Caco-2 (cell line): ENCODE measurements around the gene KIF6. TPM values are rescaled to one million over a fixed set of nuclear protein-coding genes. Genes with fewer than 3 reads are reported as not detected.

Source experiments
- BruUV-seq: library from RNA; stranded (reverse); fragments of 400-500 nt; replicated peaks from 2 replicates; lab custom pipeline; 2021; lab: Mats Ljungman, UMichigan
- CTCF ChIA-PET: fragments of 300-600 bp; sonication (Branson Sonifier 250); formaldehyde crosslinking; loops from one replicate; lab custom pipeline; 2022; ENCODE audit warnings: antibody characterized with exemption; lab: Charles Lee
- POLR2A ChIA-PET: fragments of 300-600 bp; sonication (Branson Sonifier 250); formaldehyde crosslinking; loops from one replicate; lab custom pipeline; 2022; ENCODE audit warnings: antibody characterized with exemption; lab: Charles Lee
- DNase-seq, 2 experiments: peaks; one replicate each; pipeline versions ENCODE4 v3.0.0 to v3.0.0-alpha.2; 2020 to 2022
- H3K27me3 ChIP-seq: replicated peaks from 2 replicates; pipeline ENCODE4 v1.6.0; 2011; ENCODE audit warnings: low read length; ENCODE audit not compliant: control insufficient read depth, insufficient read depth
- H3K36me3 ChIP-seq: 2 replicates; pipeline ENCODE4 v1.5.1; 2011; ENCODE audit warnings: low read length; ENCODE audit not compliant: control insufficient read depth, insufficient read depth
- H3K4me1 ChIP-seq: fragments of 250-450 bp; sonication (Bioruptor Pico); 2 replicates; pipeline ENCODE4 v1.5.1; 2020; ENCODE audit warnings: mild to moderate bottlenecking
- H3K4me3 ChIP-seq: 2 replicates; pipeline ENCODE4 v1.5.1; 2011; ENCODE audit warnings: low read depth, mild to moderate bottlenecking, control low read depth, low read length
- H3K9me3 ChIP-seq: fragments of 250-450 bp; sonication (Bioruptor Pico); 2 replicates; pipeline ENCODE4 v1.5.1; 2020; ENCODE audit warnings: mild to moderate bottlenecking, moderate library complexity
- H3K27ac Mint-ChIP-seq: one replicate; pipeline ENCODE4 v1.8.0; 2022; ENCODE audit warnings: mixed read lengths; ENCODE audit not compliant: unreplicated experiment
- H3K27me3 Mint-ChIP-seq: one replicate; pipeline ENCODE4 v1.8.0; 2022; ENCODE audit warnings: mixed read lengths; ENCODE audit not compliant: insufficient read depth, unreplicated experiment
- H3K36me3 Mint-ChIP-seq: one replicate; pipeline ENCODE4 v1.8.0; 2022; ENCODE audit warnings: mild to moderate bottlenecking, mixed read lengths; ENCODE audit not compliant: insufficient read depth, unreplicated experiment
- H3K4me1 Mint-ChIP-seq: one replicate; pipeline ENCODE4 v1.8.0; 2022; ENCODE audit warnings: low read depth, mixed read lengths; ENCODE audit not compliant: unreplicated experiment
- H3K4me3 Mint-ChIP-seq: one replicate; pipeline ENCODE4 v1.8.0; 2022; ENCODE audit warnings: mild to moderate bottlenecking, moderate library complexity, mixed read lengths; ENCODE audit not compliant: unreplicated experiment
- H3K9me3 Mint-ChIP-seq: one replicate; pipeline ENCODE4 v1.8.0; 2022; ENCODE audit warnings: mixed read lengths; ENCODE audit not compliant: unreplicated experiment
- CTCF ChIP-seq, 2 experiments: fragments of 200-600 bp in 1 of 2; IDR thresholded peaks; 1 replicate in 1 of 2; 2 replicates in 1 of 2; pipeline versions ENCODE4 v1.5.1 to v1.8.0; 2011 to 2022; ENCODE audit warnings: antibody characterized with exemption in 1 of 2, control low read depth in 1 of 2, inconsistent platforms in 1 of 2, low read depth in 1 of 2, low read length in 1 of 2, mild to moderate bottlenecking in 1 of 2, moderate library complexity in 1 of 2; ENCODE audit not compliant: insufficient read depth in 1 of 2, severe bottlenecking in 1 of 2, unreplicated experiment in 1 of 2
- intact Hi-C: fragments of 100-400 bp; cut with micrococcal nuclease; formaldehyde crosslinking; loops from one replicate; pipeline ENCODE4 v1.10.0; 2022; ENCODE audit not compliant: unreplicated experiment
- total RNA-seq: library from RNA; stranded (reverse); gene quantifications from 2 replicates; pipeline ENCODE4 v1.2.3, GENCODE V29; 2022

The KIF6 gene
- total RNA-seq, 1 experiment from 2014 or later, result not detected

GRCh38 chr6:39296745-39297640, 428.2 kb downstream of the KIF6 start:
- Histone ChIP-seq H3K4me3 (no peak overlapping the region), H3K27me3 (no peaks in the 10 kb centered on the region), H3K36me3 (no peaks in the 10 kb centered on the region), H3K4me1 (peaks cover 12% of the 10 kb centered on the region; the same call in 1 of the 2 replicates), H3K9me3 (no peaks in the 10 kb centered on the region)
- no peak overlapping the region for H3K4me3 Mint-ChIP-seq
- peaks cover 16% of the 10 kb centered on the region for H3K4me1 Mint-ChIP-seq
- no peaks in the 10 kb centered on the region for H3K36me3 Mint-ChIP-seq
- no peaks in the 10 kb centered on the region for H3K9me3 Mint-ChIP-seq
- TF ChIP-seq CTCF (IDR thresholded peaks at IDR 0.05; ENCODE audit: insufficient read depth in 1 of 2, low read depth in 1 of 2, low read length in 1 of 2, severe bottlenecking in 1 of 2, unreplicated experiment in 1 of 2), result no peak
- no peaks in the 10 kb centered on the region for H3K27me3 Mint-ChIP-seq
- ChIA-PET CTCF (interaction anchor here (0.6 to 0.7 kb wide), 2 partner anchors 12 to 294 kb away, joined by 4 read pairs; no protein-coding TSS in a partner anchor), POLR2A (no interaction called here)
- no peak for DNase-seq
- H3K27ac Mint-ChIP-seq, result peak overlapping the region; percentile 30
- BruUV-seq, result no TSS peak
- intact Hi-C loops, result no loop called here

- no peak overlapping the region for H3K27ac Mint-ChIP-seq
These were observed 429.6 kb downstream of the KIF6 start for GRCh38 chr6:39295611-39296011.

GRCh38 chr6:39294899-39295298, 430.3 kb downstream of the KIF6 start:
- no peak overlapping the region for H3K27ac Mint-ChIP-seq
- Histone ChIP-seq H3K4me1 (peaks cover 12% of the 10 kb centered on the region; the same call in 1 of the 2 replicates), H3K4me3 (no peak overlapping the region), H3K9me3 (no peaks in the 10 kb centered on the region), H3K36me3 (no peaks in the 10 kb centered on the region), H3K27me3 (no peaks in the 10 kb centered on the region)
- no peak for TF ChIP-seq CTCF (IDR thresholded peaks at IDR 0.05; ENCODE audit: insufficient read depth in 1 of 2, low read depth in 1 of 2, low read length in 1 of 2, severe bottlenecking in 1 of 2, unreplicated experiment in 1 of 2)
- ChIA-PET POLR2A (no interaction called here), CTCF (no interaction called here)
- no TSS peak for BruUV-seq
- no peak for DNase-seq
- H3K36me3 Mint-ChIP-seq, result no peaks in the 10 kb centered on the region
- no peaks in the 10 kb centered on the region for H3K27me3 Mint-ChIP-seq
- intact Hi-C loops, result no loop called here
- H3K4me3 Mint-ChIP-seq, result no peak overlapping the region
- H3K4me1 Mint-ChIP-seq, result peaks cover 16% of the 10 kb centered on the region
- H3K9me3 Mint-ChIP-seq, result no peaks in the 10 kb centered on the region

More at GRCh38 chr6:39295611-39296011, 429.6 kb downstream of the KIF6 start:
- H3K36me3 Mint-ChIP-seq, result no peaks in the 10 kb centered on the region
- intact Hi-C loops, result no loop called here
- H3K4me3 Mint-ChIP-seq, result no peak overlapping the region
- BruUV-seq, result no TSS peak
- CTCF ChIA-PET, result no interaction called here
- DNase-seq, result no peak
- Histone ChIP-seq H3K9me3 (no peaks in the 10 kb centered on the region), H3K4me1 (peaks cover 12% of the 10 kb centered on the region; the same call in 1 of the 2 replicates), H3K4me3 (no peak overlapping the region), H3K36me3 (no peaks in the 10 kb centered on the region), H3K27me3 (no peaks in the 10 kb centered on the region)
- H3K9me3 Mint-ChIP-seq, result no peaks in the 10 kb centered on the region
- TF ChIP-seq CTCF (IDR thresholded peaks at IDR 0.05; ENCODE audit: insufficient read depth in 1 of 2, low read depth in 1 of 2, low read length in 1 of 2, severe bottlenecking in 1 of 2, unreplicated experiment in 1 of 2), result no peak
- H3K4me1 Mint-ChIP-seq, result peaks cover 16% of the 10 kb centered on the region
- POLR2A ChIA-PET, result no interaction called here
- H3K27me3 Mint-ChIP-seq, result no peaks in the 10 kb centered on the region
